IMR-90 (cell line): ENCODE measurements around the gene CPNE2. TPM values are rescaled to one million over a fixed set of nuclear protein-coding genes. Genes with fewer than 3 reads are reported as not detected.

Experiments used
- ATAC-seq: fragments of 200-7000 bp; cut with Tn5 transposase; 2 replicates; pipeline ENCODE4 v1.9.1; 2020; ENCODE audit warnings: low read depth, mild to moderate bottlenecking, moderate library complexity
- BruUV-seq: library from RNA; stranded (reverse); fragments of 400-500 nt; replicated peaks from 2 replicates; lab custom pipeline; 2021; lab: Mats Ljungman, UMichigan
- CTCF ChIA-PET: fragments of 300-600 bp; formaldehyde crosslinking; extraction: SDS; loops from one replicate; lab custom pipeline; 2021; ENCODE audit warnings: antibody characterized with exemption; lab: Yijun Ruan, JAX
- POLR2A ChIA-PET: fragments of 300-600 bp; sonication (Branson Sonifier 250); formaldehyde crosslinking; loops from one replicate; lab custom pipeline; 2022; ENCODE audit warnings: antibody characterized with exemption; ENCODE audit not compliant: unreplicated experiment; lab: Charles Lee
- DNase-seq: peaks from one replicate; pipeline ENCODE4 v3.0.0; 2013
- H2AFZ ChIP-seq: replicated peaks from 2 replicates; pipeline ENCODE3; 2013; ENCODE audit warnings: low read length, mild to moderate bottlenecking; ENCODE audit not compliant: poor library complexity
- H2AK5ac ChIP-seq: 2 replicates; pipeline ENCODE4 v1.6.1; 2013; ENCODE audit warnings: low read depth, low read length, inconsistent platforms
- H2AK9ac ChIP-seq: replicated peaks from 2 replicates; pipeline ENCODE3; 2013; ENCODE audit warnings: mild to moderate bottlenecking, low read depth, low read length, moderate library complexity; ENCODE audit not compliant: poor library complexity
- H2BK120ac ChIP-seq: 2 replicates; pipeline ENCODE4 v1.6.1; 2013; ENCODE audit warnings: low read depth, low read length, inconsistent platforms
- H2BK15ac ChIP-seq: 3 replicates; pipeline ENCODE4 v1.6.1; 2013; ENCODE audit warnings: low read depth, low read length, inconsistent platforms
- H2BK20ac ChIP-seq: 2 replicates; pipeline ENCODE4 v1.6.1; 2013; ENCODE audit warnings: low read depth, mild to moderate bottlenecking, inconsistent platforms, low read length, moderate library complexity
- H2BK5ac ChIP-seq: 2 replicates; pipeline ENCODE4 v1.6.1; 2013; ENCODE audit warnings: mild to moderate bottlenecking, low read depth, low read length, inconsistent platforms; ENCODE audit not compliant: poor library complexity, severe bottlenecking
- H3K14ac ChIP-seq: replicated peaks from 2 replicates; pipeline ENCODE4 v1.6.1; 2013; ENCODE audit warnings: low read depth, low read length, inconsistent platforms
- H3K18ac ChIP-seq: 2 replicates; pipeline ENCODE4 v1.6.1; 2013; ENCODE audit warnings: low read depth, low read length, control low read depth
- H3K23ac ChIP-seq: 2 replicates; pipeline ENCODE4 v1.6.1; 2013; ENCODE audit warnings: low read depth, low read length, inconsistent platforms
- H3K27ac ChIP-seq: 2 replicates; pipeline ENCODE4 v1.5.1; 2013; ENCODE audit warnings: mild to moderate bottlenecking, control low read depth, low read length; ENCODE audit not compliant: insufficient read depth
- H3K27me3 ChIP-seq: 2 replicates; pipeline ENCODE4 v1.6.1; 2013; ENCODE audit warnings: low read length; ENCODE audit not compliant: control insufficient read depth, insufficient read depth
- H3K36me3 ChIP-seq: 2 replicates; pipeline ENCODE4 v1.6.1; 2013; ENCODE audit warnings: low read length, mixed read lengths; ENCODE audit not compliant: control insufficient read depth, insufficient read depth
- H3K4ac ChIP-seq: 2 replicates; pipeline ENCODE4 v1.6.1; 2013; ENCODE audit warnings: low read depth, low read length, inconsistent platforms
- H3K4me1 ChIP-seq: 2 replicates; pipeline ENCODE4 v1.6.1; 2013; ENCODE audit warnings: low read length, mixed read lengths; ENCODE audit not compliant: control insufficient read depth, insufficient read depth
- H3K4me2 ChIP-seq: 2 replicates; pipeline ENCODE4 v1.6.1; 2013; ENCODE audit warnings: low read depth, mild to moderate bottlenecking, control low read depth, low read length, moderate library complexity
- H3K4me3 ChIP-seq: 2 replicates; pipeline ENCODE4 v1.5.1; 2013; ENCODE audit warnings: low read depth, mild to moderate bottlenecking, control low read depth, low read length, moderate library complexity; ENCODE audit not compliant: insufficient read depth
- H3K56ac ChIP-seq: 2 replicates; pipeline ENCODE4 v1.6.1; 2013; ENCODE audit warnings: low read length, inconsistent platforms; ENCODE audit not compliant: insufficient read depth; ENCODE audit errors: extremely low read depth
- H3K79me1 ChIP-seq, 2 experiments: 2 replicates each; pipeline ENCODE4 v1.6.1; 2013; ENCODE audit warnings: low read length in 2 of 2, inconsistent platforms in 1 of 2, low read depth in 1 of 2
- H3K9ac ChIP-seq: 2 replicates; pipeline ENCODE4 v1.6.1; 2013; ENCODE audit warnings: low read depth, low read length, control low read depth
- H3K9me1 ChIP-seq: 2 replicates; pipeline ENCODE4 v1.6.1; 2013; ENCODE audit warnings: low read length, inconsistent platforms; ENCODE audit not compliant: insufficient read depth
- H3K9me3 ChIP-seq: 2 replicates; pipeline ENCODE4 v1.6.1; 2013; ENCODE audit warnings: low read length; ENCODE audit not compliant: control insufficient read depth, insufficient read depth
- H4K20me1 ChIP-seq: 2 replicates; pipeline ENCODE4 v1.6.1; 2013; ENCODE audit warnings: low read length, inconsistent platforms; ENCODE audit not compliant: insufficient read depth
- H4K5ac ChIP-seq: 2 replicates; pipeline ENCODE4 v1.6.1; 2013; ENCODE audit warnings: mild to moderate bottlenecking, low read depth, low read length, control low read depth
- H4K8ac ChIP-seq, 2 experiments: 2 replicates each; pipeline ENCODE4 v1.6.1; 2013; ENCODE audit warnings: low read depth in 2 of 2, low read length in 2 of 2, control low read depth in 1 of 2, inconsistent platforms in 1 of 2
- H4K91ac ChIP-seq: 2 replicates; pipeline ENCODE4 v1.6.1; 2013; ENCODE audit warnings: low read depth, low read length, inconsistent platforms; ENCODE audit not compliant: insufficient read depth
- BHLHE40 ChIP-seq: fragments of 150-350 bp; IDR thresholded peaks from 2 replicates; pipeline ENCODE4 v1.6.1; 2016; ENCODE audit warnings: mild to moderate bottlenecking, low read depth, low read length
- CEBPB ChIP-seq: IDR thresholded peaks from 2 replicates; pipeline ENCODE4 v1.6.1; 2012; ENCODE audit warnings: low read depth, low read length, improper control_type of control experiment
- CHD1 ChIP-seq: IDR thresholded peaks from 2 replicates; pipeline ENCODE4 v1.6.1; 2012; ENCODE audit warnings: low read depth, low read length, improper control_type of control experiment
- ELK1 ChIP-seq: fragments of 150-350 bp; IDR thresholded peaks from 2 replicates; pipeline ENCODE4 v1.6.1; 2016; ENCODE audit warnings: low read depth, mild to moderate bottlenecking, low read length, moderate library complexity, borderline replicate concordance
- MAZ ChIP-seq: IDR thresholded peaks from 2 replicates; pipeline ENCODE4 v1.6.1; 2012; ENCODE audit warnings: low read depth, mild to moderate bottlenecking, low read length, improper control_type of control experiment, moderate library complexity, borderline replicate concordance
- MXI1 ChIP-seq: IDR thresholded peaks from 2 replicates; pipeline ENCODE4 v1.6.1; 2012; ENCODE audit warnings: low read depth, mild to moderate bottlenecking, low read length, moderate library complexity, borderline replicate concordance
- NFE2L2 ChIP-seq: fragments of 150-350 bp; IDR thresholded peaks from 2 replicates; pipeline ENCODE4 v1.6.1; 2016; ENCODE audit warnings: low read depth, mild to moderate bottlenecking, low read length
- POLR2A ChIP-seq: IDR thresholded peaks from 2 replicates; pipeline ENCODE4 v1.6.1; 2012; ENCODE audit warnings: mild to moderate bottlenecking, low read depth, low read length
- RAD21 ChIP-seq: IDR thresholded peaks from 2 replicates; pipeline ENCODE4 v1.6.1; 2012; ENCODE audit warnings: low read length, improper control_type of control experiment
- RCOR1 ChIP-seq: IDR thresholded peaks from 2 replicates; pipeline ENCODE4 v1.6.1; 2012; ENCODE audit warnings: mild to moderate bottlenecking, low read length, improper control_type of control experiment; ENCODE audit not compliant: insufficient replicate concordance
- RFX5 ChIP-seq: IDR thresholded peaks from 2 replicates; pipeline ENCODE4 v1.8.0; 2012; ENCODE audit warnings: low read depth, mild to moderate bottlenecking, low read length, moderate library complexity
- SMC3 ChIP-seq: fragments of 150-350 bp; IDR thresholded peaks from 2 replicates; pipeline ENCODE4 v1.6.1; 2016; ENCODE audit warnings: low read depth, mild to moderate bottlenecking, antibody characterized with exemption, low read length, moderate library complexity
- USF2 ChIP-seq: fragments of 150-350 bp; IDR thresholded peaks from 2 replicates; pipeline ENCODE4 v1.6.1; 2017; ENCODE audit warnings: mild to moderate bottlenecking, antibody characterized with exemption, low read length, low read depth
- WGBS, 2 experiments: methylation state at CpG; one replicate each; pipeline versions ENCODE4 v1.1.5 to v1.1.7; 2013; ENCODE audit warnings: missing lambda C conversion rate in 2 of 2; ENCODE audit not compliant: insufficient read length in 1 of 2; ENCODE audit errors: extremely low coverage in 2 of 2; 5-methylcytosine and 5-hydroxymethylcytosine counted together
- dilution Hi-C: fragments of 300-500 bp; cut with HindIII; formaldehyde crosslinking; loops from one replicate; pipeline ENCODE4 v1.14.3; 2018; ENCODE audit warnings: low sequenced_read_pairs; ENCODE audit not compliant: unreplicated experiment
- in situ Hi-C: fragments of 300-500 bp; cut with MboI; formaldehyde crosslinking; loops from 3 replicates; pipeline ENCODE4 v1.14.3; 2019; ENCODE audit warnings: low sequenced_read_pairs, inconsistent platforms, mixed read lengths
- intact Hi-C: fragments of 100-400 bp; cut with micrococcal nuclease; formaldehyde crosslinking; loops from 2 replicates; pipeline ENCODE4 v1.10.0; 2022
- polyA plus RNA-seq, 3 experiments: library from polyadenylated mRNA; depleted of rRNA; stranded (reverse); fragments of >200 nt; gene quantifications; 2 replicates each; pipeline ENCODE4 v1.2.3, GENCODE V29; 2012; ENCODE audit warnings: low replicate concordance in 1 of 3
- total RNA-seq: library from RNA; depleted of rRNA; stranded (reverse); fragments of >200 nt; gene quantifications from 2 replicates; pipeline ENCODE4 v1.2.3, GENCODE V29; 2012
- TF ChIP-seq, protein P1 (sequence below): conservative IDR thresholded peaks from 2 replicates; pipeline ENCODE4 v1.5.1; 2012; ENCODE audit warnings: mild to moderate bottlenecking, low read depth, low read length, improper control_type of control experiment

CPNE2 gene
- total and polyA plus RNA-seq, 2 of the 4 experiments (the other 2 are of a cell fraction), result 15.4 to 48.0 TPM

GRCh38 chr16:57107321-57107922 is 15.0 kb downstream of the CPNE2 start:
- Histone ChIP-seq H3K27me3 (no peaks in the 10 kb centered on the region), H3K9me3 (no peaks in the 10 kb centered on the region), H3K14ac (no peak overlapping the region), H4K5ac (no peak overlapping the region), H2AK9ac (no peak overlapping the region), H2BK20ac (no peak overlapping the region), H2AFZ (no peak overlapping the region), H3K4me3 (no peak overlapping the region), H3K4me1 (peaks cover 5% of the 10 kb centered on the region; the same call in 1 of the 2 replicates), H2AK5ac (no peak overlapping the region; the same call in 1 of the 2 replicates), H3K4ac (no peak overlapping the region), H3K36me3 (no peaks in the 10 kb centered on the region), H3K23ac (no peak overlapping the region), H4K91ac (no peak overlapping the region), H3K4me2 (no peak overlapping the region), H3K18ac (no peak overlapping the region), H4K20me1 (peaks cover 14% of the 10 kb centered on the region), H2BK5ac (no peak overlapping the region), H4K8ac (no peak overlapping the region), H2BK120ac (no peak overlapping the region), H3K9ac (no peak overlapping the region), H3K9me1 (peaks cover 11% of the 10 kb centered on the region; the same call in 1 of the 2 replicates), H3K27ac (no peak overlapping the region), H3K56ac (no peak overlapping the region), H3K79me1 (peaks cover 4 to 34% of the 10 kb centered on the region in 2 experiments; a peak in 2 of 4 replicates), H2BK15ac (no peak overlapping the region)
- TF ChIP-seq ELK1 (no peak), BHLHE40 (no peak), RCOR1 (no peak), RAD21 (no peak), MAZ (no peak), SMC3 (no peak), POLR2A (no peak), CHD1 (no peak), RFX5 (no peak), MXI1 (no peak), CEBPB (no peak), NFE2L2 (no peak), USF2 (no peak)
- TF ChIP-seq, protein P1, sequence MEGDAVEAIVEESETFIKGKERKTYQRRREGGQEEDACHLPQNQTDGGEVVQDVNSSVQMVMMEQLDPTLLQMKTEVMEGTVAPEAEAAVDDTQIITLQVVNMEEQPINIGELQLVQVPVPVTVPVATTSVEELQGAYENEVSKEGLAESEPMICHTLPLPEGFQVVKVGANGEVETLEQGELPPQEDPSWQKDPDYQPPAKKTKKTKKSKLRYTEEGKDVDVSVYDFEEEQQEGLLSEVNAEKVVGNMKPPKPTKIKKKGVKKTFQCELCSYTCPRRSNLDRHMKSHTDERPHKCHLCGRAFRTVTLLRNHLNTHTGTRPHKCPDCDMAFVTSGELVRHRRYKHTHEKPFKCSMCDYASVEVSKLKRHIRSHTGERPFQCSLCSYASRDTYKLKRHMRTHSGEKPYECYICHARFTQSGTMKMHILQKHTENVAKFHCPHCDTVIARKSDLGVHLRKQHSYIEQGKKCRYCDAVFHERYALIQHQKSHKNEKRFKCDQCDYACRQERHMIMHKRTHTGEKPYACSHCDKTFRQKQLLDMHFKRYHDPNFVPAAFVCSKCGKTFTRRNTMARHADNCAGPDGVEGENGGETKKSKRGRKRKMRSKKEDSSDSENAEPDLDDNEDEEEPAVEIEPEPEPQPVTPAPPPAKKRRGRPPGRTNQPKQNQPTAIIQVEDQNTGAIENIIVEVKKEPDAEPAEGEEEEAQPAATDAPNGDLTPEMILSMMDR, result no peak
- DNase-seq (no peak), ATAC-seq (no peak)
- POLR2A ChIA-PET, result interaction anchor here (0.6 kb wide), 1 partner anchor 45 kb away, joined by 18 read pairs; no protein-coding TSS in a partner anchor
- in situ Hi-C loops, result no loop called here
- CTCF ChIA-PET, result interaction anchor here (0.6 to 0.8 kb wide), 2 partner anchors 14 to 405 kb away, joined by 3 to 5 read pairs; no protein-coding TSS in a partner anchor
- BruUV-seq, result no TSS peak
- WGBS, 2 experiments, result 50% methylated on average over 1 of the region's 9 CpGs; no CpG with 5 or more reads in 1 of the 2 experiments
- intact Hi-C loops, result no loop called here
- dilution Hi-C loops, result no loop called here
